Measurements from ENCODE around the gene COA8. TPM values are rescaled to one million over a fixed set of nuclear protein-coding genes. Genes with fewer than 3 reads are reported as not detected.

The COA8 gene
- total and polyA plus RNA-seq, 10 of the 15 experiments (the other 5 are each of a cell fraction or from before 2014, with no cell fraction given) = 6.1 to 69.5 (median 25.8) TPM

GRCh38 chr14:103568952-103569351 lies 6.2 kb downstream of the COA8 start:
- in situ Hi-C loops (cut with MboI) (no loop called here), intact Hi-C loops (cut with micrococcal nuclease; ENCODE audit: unreplicated experiment) (no loop called here)
- no peak overlapping the region for H3K4me2 ChIP-seq (ENCODE audit: control insufficient read depth, insufficient read depth)
- SMC1A ChIA-PET (ENCODE audit: uncharacterized antibody, unreplicated experiment) = interaction anchor here (1.1 to 1.6 kb wide), 3 partner anchors 52 to 240 kb away, joined by 3 to 7 read pairs (median 3); no protein-coding TSS in a partner anchor
- no peak overlapping the region for H3K9ac ChIP-seq (ENCODE audit: control insufficient read depth, insufficient read depth, low read length)
- TF ChIP-seq NR2F1 (conservative IDR thresholded peaks at IDR 0.05) (no peak), MYC (IDR thresholded peaks at IDR 0.05; ENCODE audit: insufficient read depth, insufficient read length, insufficient replicate concordance, low read length, severe bottlenecking) (no peak), EGR1 (IDR thresholded peaks at IDR 0.05; ENCODE audit: borderline replicate concordance in 1 of 2, low read depth in 2 of 2, low read length in 2 of 2) (no peak), STAT1 (conservative IDR thresholded peaks at IDR 0.05) (no peak), SRF (IDR thresholded peaks at IDR 0.05; ENCODE audit: low read depth in 2 of 2, low read length in 2 of 2) (no peak), E2F8 (IDR thresholded peaks at IDR 0.05; ENCODE audit: low read depth, partially characterized antibody) (no peak), CBFB (IDR thresholded peaks at IDR 0.05; ENCODE audit: low read depth) (no peak), FOXM1 (IDR thresholded peaks at IDR 0.05; ENCODE audit: low read depth, low read length) (no peak), RB1 (IDR thresholded peaks at IDR 0.05; ENCODE audit: borderline replicate concordance) (no peak), TCF12 (IDR thresholded peaks at IDR 0.05; ENCODE audit: low read depth, low read length) (no peak), STAT3 (IDR thresholded peaks at IDR 0.05; ENCODE audit: low read depth, low read length) (no peak), MEF2B (IDR thresholded peaks at IDR 0.05; ENCODE audit: partially characterized antibody, poor library complexity, severe bottlenecking) (no peak)
- TF ChIP-seq, protein P1, sequence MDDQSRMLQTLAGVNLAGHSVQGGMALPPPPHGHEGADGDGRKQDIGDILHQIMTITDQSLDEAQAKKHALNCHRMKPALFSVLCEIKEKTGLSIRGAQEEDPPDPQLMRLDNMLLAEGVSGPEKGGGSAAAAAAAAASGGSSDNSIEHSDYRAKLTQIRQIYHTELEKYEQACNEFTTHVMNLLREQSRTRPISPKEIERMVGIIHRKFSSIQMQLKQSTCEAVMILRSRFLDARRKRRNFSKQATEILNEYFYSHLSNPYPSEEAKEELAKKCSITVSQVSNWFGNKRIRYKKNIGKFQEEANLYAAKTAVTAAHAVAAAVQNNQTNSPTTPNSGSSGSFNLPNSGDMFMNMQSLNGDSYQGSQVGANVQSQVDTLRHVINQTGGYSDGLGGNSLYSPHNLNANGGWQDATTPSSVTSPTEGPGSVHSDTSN (IDR thresholded peaks at IDR 0.05; ENCODE audit: insufficient replicate concordance, low read depth, low read length) = no peak
- WGBS (ENCODE audit: insufficient coverage, insufficient replicate concordance, low lambda C conversion rate, missing lambda C conversion rate) = 92% methylated on average over 8 of the region's 8 CpGs
- POLR2A ChIA-PET = interaction anchor here (0.5 kb wide), 2 partner anchors 32 to 243 kb away, joined by 3 to 5 read pairs; no protein-coding TSS in a partner anchor
- no peaks in the 10 kb centered on the region for H3K9me3 ChIP-seq (replicated peaks; ENCODE audit: control insufficient read depth, insufficient read depth, low read length)
- no peak overlapping the region for H2AFZ ChIP-seq (ENCODE audit: control insufficient read depth, low read depth, low read length)
- DNase-seq (ENCODE audit: low read depth, low spot score) (no peak), FAIRE-seq (no peak), ATAC-seq (no peak)
- H3K36me3 ChIP-seq (ENCODE audit: control insufficient read depth in 2 of 2, insufficient read depth in 2 of 2, low read length in 1 of 2) = no peaks in the 10 kb centered on the region; a peak in 2 of 4 replicates
- H3K27ac ChIP-seq (ENCODE audit: control insufficient read depth, insufficient read depth) = no peak overlapping the region
- no TSS peak for BruUV-seq (replicated peaks)
- no peak overlapping the region for H3K4me3 ChIP-seq
- CTCF ChIA-PET = interaction anchor here (0.5 to 1.2 kb wide), 5 partner anchors 8 to 239 kb away, joined by 3 read pairs; no protein-coding TSS in a partner anchor
- no peaks in the 10 kb centered on the region for H3K27me3 ChIP-seq (replicated peaks in 1 of 2; ENCODE audit: control insufficient read depth in 2 of 2, insufficient read depth in 2 of 2, low read length in 1 of 2)
- H3K79me2 ChIP-seq (ENCODE audit: control insufficient read depth, insufficient read depth, low read length) = peaks cover 35% of the 10 kb centered on the region
- RAD21 ChIA-PET (ENCODE audit: unreplicated experiment) = interaction anchor here (0.9 kb wide), 1 partner anchor 147 kb away, joined by 3 read pairs; the partner anchor contains the start of genes XRCC3 and ZFYVE21
- H3K4me1 ChIP-seq (ENCODE audit: control insufficient read depth, insufficient read depth, low read length) = peaks cover 15% of the 10 kb centered on the region
- H4K20me1 ChIP-seq (ENCODE audit: control insufficient read depth, insufficient read depth) = no peaks in the 10 kb centered on the region; the same call in 1 of the 2 replicates
